HepG2 (cell line): ENCODE data around the gene CXCL8. TPM values are rescaled to one million over a fixed set of nuclear protein-coding genes. Genes with fewer than 3 reads are reported as not detected.

Source experiments
- ATAC-seq: fragments of 200-7000 bp; cut with Tn5 transposase; 3 replicates; pipeline ENCODE4 v1.9.1; 2020; ENCODE audit warnings: mild to moderate bottlenecking, moderate library complexity
- BruUV-seq: library from RNA; stranded (reverse); fragments of 400-500 nt; replicated peaks from 2 replicates; lab custom pipeline; 2021; lab: Mats Ljungman, UMichigan
- CTCF ChIA-PET: fragments of 300-600 bp; formaldehyde crosslinking; extraction: SDS; loops from one replicate; lab custom pipeline; 2021; ENCODE audit warnings: low total read pairs, inconsistent platforms, low intra/inter-chr PET ratio; lab: Yijun Ruan, JAX
- POLR2A ChIA-PET: fragments of 350-600 bp; sonication (Branson Sonifier 250); formaldehyde crosslinking; loops from one replicate; lab custom pipeline; 2020; ENCODE audit warnings: antibody characterized with exemption, inconsistent platforms; lab: Yijun Ruan, JAX
- DNase-seq: peaks from one replicate; pipeline ENCODE4 v3.0.0-alpha.2; 2015; ENCODE audit warnings: low spot score
- FAIRE-seq: peaks from 3 replicates; lab custom pipeline; 2011; peaks lifted over from hg19 to GRCh38; lab: Jason Lieb, UNC
- H2AFZ ChIP-seq: one replicate; pipeline ENCODE4 v1.6.1; 2011; ENCODE audit warnings: low read length, inconsistent platforms
- H3K27ac ChIP-seq: fragments of 300-600 bp; 3 replicates; pipeline ENCODE4 v1.8.0; 2011; ENCODE audit warnings: mixed run types, mild to moderate bottlenecking, mixed read lengths, low read length, inconsistent platforms; ENCODE audit not compliant: insufficient read depth; ENCODE audit errors: extremely low read length
- H3K27me3 ChIP-seq, 2 experiments: fragments of 200-600 bp in 1 of 2; 2 replicates in 1 of 2; 3 replicates in 1 of 2; pipeline versions ENCODE4 v1.6.0 to v1.8.0; 2011; ENCODE audit warnings: low read length in 2 of 2, mild to moderate bottlenecking in 2 of 2, moderate library complexity in 2 of 2, inconsistent platforms in 1 of 2; ENCODE audit not compliant: insufficient read depth in 2 of 2, control insufficient read depth in 1 of 2
- H3K36me3 ChIP-seq, 2 experiments: fragments of 200-600 bp in 1 of 2; replicated peaks in 1 of 2; 2 replicates in 1 of 2; 3 replicates in 1 of 2; pipeline versions ENCODE4 v1.5.1 to v1.8.0; 2011; ENCODE audit warnings: low read length in 2 of 2, inconsistent platforms in 1 of 2; ENCODE audit not compliant: insufficient read depth in 2 of 2, control insufficient read depth in 1 of 2
- H3K4me1 ChIP-seq: 2 replicates; pipeline ENCODE4 v1.5.1; 2012; ENCODE audit warnings: low read length, inconsistent platforms; ENCODE audit not compliant: insufficient read depth
- H3K4me2 ChIP-seq: 2 replicates; pipeline ENCODE4 v1.6.0; 2011; ENCODE audit warnings: low read depth, low read length, inconsistent platforms
- H3K4me3 ChIP-seq, 3 experiments: fragments of 200-600 bp in 1 of 3; sonication (generic), shearing (Covaris generic) in 1 of 3; replicated peaks in 1 of 3; 2 replicates each; pipeline ENCODE4 v1.5.1; 2011 to 2016; ENCODE audit warnings: low read length in 3 of 3, inconsistent platforms in 2 of 3, low read depth in 2 of 3, mild to moderate bottlenecking in 2 of 3, control low read depth in 1 of 3, mixed read lengths in 1 of 3; ENCODE audit not compliant: insufficient read depth in 1 of 3
- H3K79me2 ChIP-seq: one replicate; pipeline ENCODE4 v1.6.1; 2011; ENCODE audit warnings: low read length, inconsistent platforms; ENCODE audit not compliant: insufficient read depth
- H3K9ac ChIP-seq: 2 replicates; pipeline ENCODE4 v1.6.0; 2011; ENCODE audit warnings: mild to moderate bottlenecking, low read depth, low read length, inconsistent platforms; ENCODE audit not compliant: insufficient read depth
- H3K9me3 ChIP-seq: 2 replicates; pipeline ENCODE4 v1.5.1; 2012; ENCODE audit warnings: mild to moderate bottlenecking, low read length
- H4K20me1 ChIP-seq: 2 replicates; pipeline ENCODE4 v1.6.0; 2011; ENCODE audit warnings: inconsistent platforms, mild to moderate bottlenecking, low read length, moderate library complexity; ENCODE audit not compliant: insufficient read depth
- HNRNPUL1 ChIP-seq: fragments of 200-400 bp; formaldehyde crosslinking; IDR thresholded peaks from 2 replicates; pipeline ENCODE4 v1.6.1; 2017; ENCODE audit warnings: low read depth, mild to moderate bottlenecking, low read length, moderate library complexity
- IRF1 ChIP-seq: sonication (generic); formaldehyde crosslinking; IDR thresholded peaks from 2 replicates; pipeline ENCODE4 v1.4.0; 2020; ENCODE audit warnings: low read depth, mild to moderate bottlenecking, missing genetic modification reagents
- RERE ChIP-seq: IDR thresholded peaks from 2 replicates; pipeline ENCODE4 v1.6.1; 2016; ENCODE audit warnings: low read depth, missing genetic modification reagents, missing compliant biosample characterization
- SALL2 ChIP-seq: sonication (generic); formaldehyde crosslinking; IDR thresholded peaks from 2 replicates; pipeline ENCODE4 v1.8.1; 2023; ENCODE audit warnings: mild to moderate bottlenecking, missing genetic modification reagents, inconsistent platforms
- SMARCC2 ChIP-seq: fragments of 450-650 bp; IDR thresholded peaks from 2 replicates; pipeline ENCODE4 v1.6.1; 2017; ENCODE audit warnings: antibody characterized with exemption, mild to moderate bottlenecking
- SNAPC2 ChIP-seq: sonication (generic); formaldehyde crosslinking; IDR thresholded peaks from 2 replicates; pipeline ENCODE4 v1.8.1; 2022; ENCODE audit warnings: mild to moderate bottlenecking, missing genetic modification reagents
- SYNCRIP ChIP-seq: fragments of 200-400 bp; formaldehyde crosslinking; IDR thresholded peaks from 2 replicates; pipeline ENCODE4 v1.6.1; 2018; ENCODE audit warnings: mild to moderate bottlenecking, low read depth, low read length; ENCODE audit not compliant: insufficient read depth
- ZMYM2 ChIP-seq: sonication (generic); formaldehyde crosslinking; IDR thresholded peaks from 2 replicates; pipeline ENCODE4 v1.8.0; 2022; ENCODE audit warnings: mild to moderate bottlenecking, missing genetic modification reagents
- WGBS: methylation state at CpG from one replicate; pipeline ENCODE4 v1.1.6; 2017; ENCODE audit warnings: low lambda C conversion rate; 5-methylcytosine and 5-hydroxymethylcytosine counted together
- in situ Hi-C: cut with HindIII; loops from 2 replicates; pipeline ENCODE4 v1.10.0; 2017; ENCODE audit warnings: low pct_unique_long_range_greater_than_20kb; ENCODE audit not compliant: extremely low pct_ligation_motif_present
- intact Hi-C: fragments of 100-400 bp; cut with micrococcal nuclease; formaldehyde crosslinking; loops from one replicate; pipeline ENCODE4 v1.10.0; 2022; ENCODE audit not compliant: unreplicated experiment
- polyA plus RNA-seq, 8 experiments: library from polyadenylated mRNA; depleted of rRNA in 3 of 8; stranded (reverse) in 7 of 8; unstranded in 1 of 8; fragments of >200 nt; fragmentation: Illumina TruSeq in 4 of 8; extraction: Trizol in 4 of 8; gene quantifications; 2 replicates each; pipeline versions ENCODE4 v1.2.1 to v1.2.3, GENCODE V29; 2011 to 2016; ENCODE audit warnings: low read depth in 4 of 8, missing spikeins in 1 of 8, mixed read lengths in 1 of 8; ENCODE audit not compliant: insufficient read depth in 1 of 8
- total RNA-seq, 5 experiments: library from RNA; depleted of rRNA; stranded (reverse); fragments of >200 nt; fragmentation: Illumina TruSeq; extraction: Trizol; gene quantifications; 2 replicates each; pipeline ENCODE4 v1.2.3, GENCODE V29; 2016; ENCODE audit warnings: low read depth in 1 of 5
- TF ChIP-seq, protein P1 (sequence below): sonication (generic); formaldehyde crosslinking; IDR thresholded peaks from 2 replicates; pipeline ENCODE4 v1.9.0; 2021; ENCODE audit warnings: mild to moderate bottlenecking, missing genetic modification reagents

The CXCL8 gene
- total and polyA plus RNA-seq, 2 of the 13 experiments (the other 11 are each of a cell fraction or from before 2014, with no cell fraction given) = 1.8 to 7.8 TPM

GRCh38 chr4:73702796-73703287, 37.5 kb upstream of the CXCL8 start (continued):
- no peak for TF ChIP-seq RERE (CRISPR knock-in tag)

GRCh38 chr4:73703320-73703719, 37.0 kb upstream of the CXCL8 start:
- no peak overlapping the region for H3K27ac ChIP-seq
- in situ Hi-C loops (no loop called here), intact Hi-C loops (no loop called here)
- BruUV-seq = no TSS peak
- H3K27me3 ChIP-seq = peaks cover 0 to 4% of the 10 kb centered on the region in 2 experiments; a peak in 3 of 5 replicates
- no CpG with 5 or more reads among the region's 1 CpG for WGBS
- no peak overlapping the region for H3K9ac ChIP-seq
- no peaks in the 10 kb centered on the region for H4K20me1 ChIP-seq
- H2AFZ ChIP-seq = no peak overlapping the region
- DNase-seq (no peak), ATAC-seq (no peak), FAIRE-seq (no peak)
- no peak overlapping the region for H3K4me2 ChIP-seq
- no peaks in the 10 kb centered on the region for H3K79me2 ChIP-seq
- ChIA-PET CTCF (no interaction called here), POLR2A (no interaction called here)
- H3K4me3 ChIP-seq = no peak overlapping the region
- no peaks in the 10 kb centered on the region for H3K36me3 ChIP-seq
- H3K9me3 ChIP-seq = no peaks in the 10 kb centered on the region
- H3K4me1 ChIP-seq = no peaks in the 10 kb centered on the region
- TF ChIP-seq SYNCRIP (no peak), SMARCC2 (no peak), SALL2 (CRISPR knock-in tag) (no peak), IRF1 (CRISPR knock-in tag) (no peak), SNAPC2 (CRISPR knock-in tag) (no peak), ZMYM2 (CRISPR knock-in tag) (no peak), HNRNPUL1 (no peak)
- TF ChIP-seq, protein P1, sequence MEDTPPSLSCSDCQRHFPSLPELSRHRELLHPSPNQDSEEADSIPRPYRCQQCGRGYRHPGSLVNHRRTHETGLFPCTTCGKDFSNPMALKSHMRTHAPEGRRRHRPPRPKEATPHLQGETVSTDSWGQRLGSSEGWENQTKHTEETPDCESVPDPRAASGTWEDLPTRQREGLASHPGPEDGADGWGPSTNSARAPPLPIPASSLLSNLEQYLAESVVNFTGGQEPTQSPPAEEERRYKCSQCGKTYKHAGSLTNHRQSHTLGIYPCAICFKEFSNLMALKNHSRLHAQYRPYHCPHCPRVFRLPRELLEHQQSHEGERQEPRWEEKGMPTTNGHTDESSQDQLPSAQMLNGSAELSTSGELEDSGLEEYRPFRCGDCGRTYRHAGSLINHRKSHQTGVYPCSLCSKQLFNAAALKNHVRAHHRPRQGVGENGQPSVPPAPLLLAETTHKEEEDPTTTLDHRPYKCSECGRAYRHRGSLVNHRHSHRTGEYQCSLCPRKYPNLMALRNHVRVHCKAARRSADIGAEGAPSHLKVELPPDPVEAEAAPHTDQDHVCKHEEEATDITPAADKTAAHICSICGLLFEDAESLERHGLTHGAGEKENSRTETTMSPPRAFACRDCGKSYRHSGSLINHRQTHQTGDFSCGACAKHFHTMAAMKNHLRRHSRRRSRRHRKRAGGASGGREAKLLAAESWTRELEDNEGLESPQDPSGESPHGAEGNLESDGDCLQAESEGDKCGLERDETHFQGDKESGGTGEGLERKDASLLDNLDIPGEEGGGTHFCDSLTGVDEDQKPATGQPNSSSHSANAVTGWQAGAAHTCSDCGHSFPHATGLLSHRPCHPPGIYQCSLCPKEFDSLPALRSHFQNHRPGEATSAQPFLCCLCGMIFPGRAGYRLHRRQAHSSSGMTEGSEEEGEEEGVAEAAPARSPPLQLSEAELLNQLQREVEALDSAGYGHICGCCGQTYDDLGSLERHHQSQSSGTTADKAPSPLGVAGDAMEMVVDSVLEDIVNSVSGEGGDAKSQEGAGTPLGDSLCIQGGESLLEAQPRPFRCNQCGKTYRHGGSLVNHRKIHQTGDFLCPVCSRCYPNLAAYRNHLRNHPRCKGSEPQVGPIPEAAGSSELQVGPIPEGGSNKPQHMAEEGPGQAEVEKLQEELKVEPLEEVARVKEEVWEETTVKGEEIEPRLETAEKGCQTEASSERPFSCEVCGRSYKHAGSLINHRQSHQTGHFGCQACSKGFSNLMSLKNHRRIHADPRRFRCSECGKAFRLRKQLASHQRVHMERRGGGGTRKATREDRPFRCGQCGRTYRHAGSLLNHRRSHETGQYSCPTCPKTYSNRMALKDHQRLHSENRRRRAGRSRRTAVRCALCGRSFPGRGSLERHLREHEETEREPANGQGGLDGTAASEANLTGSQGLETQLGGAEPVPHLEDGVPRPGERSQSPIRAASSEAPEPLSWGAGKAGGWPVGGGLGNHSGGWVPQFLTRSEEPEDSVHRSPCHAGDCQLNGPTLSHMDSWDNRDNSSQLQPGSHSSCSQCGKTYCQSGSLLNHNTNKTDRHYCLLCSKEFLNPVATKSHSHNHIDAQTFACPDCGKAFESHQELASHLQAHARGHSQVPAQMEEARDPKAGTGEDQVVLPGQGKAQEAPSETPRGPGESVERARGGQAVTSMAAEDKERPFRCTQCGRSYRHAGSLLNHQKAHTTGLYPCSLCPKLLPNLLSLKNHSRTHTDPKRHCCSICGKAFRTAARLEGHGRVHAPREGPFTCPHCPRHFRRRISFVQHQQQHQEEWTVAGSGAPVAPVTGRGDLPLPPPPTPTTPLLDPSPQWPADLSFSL = no peak
